Adrenal gland (tissue), 12 donors: Measurements from ENCODE around the gene TIMP2. TPM values are rescaled to one million over a fixed set of nuclear protein-coding genes. Genes with fewer than 3 reads are reported as not detected.

Experiments
- DNase-seq, 7 donors: peaks; one replicate each; pipeline ENCODE4 v3.0.0-alpha.2; 2019 to 2020
- H3K27ac ChIP-seq, 5 donors: fragments of 200-600 bp; sonication (generic) in 4 of 5; 1 replicate in 3 of 5; 2 replicates in 2 of 5; pipeline versions ENCODE4 v1.5.1 to v1.8.0; 2016 to 2020; ENCODE audit warnings: mild to moderate bottlenecking in 1 of 5
- H3K27me3 ChIP-seq: fragments of 200-600 bp; 2 replicates; pipeline ENCODE4 v1.8.0; 2021
- H3K36me3 ChIP-seq, 2 donors: fragments of 200-600 bp; replicated peaks in 1 of 2; 1 replicate in 1 of 2; 2 replicates in 1 of 2; pipeline versions ENCODE4 v1.5.1 to v1.8.0; 2018 to 2022
- H3K4me1 ChIP-seq, 2 donors: fragments of 200-600 bp; replicated peaks in 1 of 2; 1 replicate in 1 of 2; 2 replicates in 1 of 2; pipeline versions ENCODE4 v1.5.1 to v1.8.0; 2018 to 2021
- H3K4me3 ChIP-seq, 4 donors: fragments of 200-600 bp; sonication (generic) in 3 of 4; one replicate each; pipeline ENCODE4 v1.5.1; 2016 to 2018
- H3K9me3 ChIP-seq, 3 donors: fragments of 200-600 bp; sonication (generic) in 1 of 3; replicated peaks in 1 of 3; 1 replicate in 2 of 3; 2 replicates in 1 of 3; pipeline versions ENCODE4 v1.5.1 to v1.8.0; 2016 to 2021
- CTCF ChIP-seq, 6 experiments: fragments of 450-650 bp in 4 of 6; fragments of 200-600 bp in 2 of 6; sonication (generic) in 1 of 6; IDR thresholded peaks; 1 replicate in 5 of 6; 2 replicates in 1 of 6; pipeline versions ENCODE4 v1.5.1 to v1.8.0; 2016 to 2021; ENCODE audit warnings: antibody characterized with exemption in 6 of 6, mild to moderate bottlenecking in 2 of 6, moderate library complexity in 1 of 6
- POLR2A ChIP-seq, 2 donors: fragments of 450-650 bp; IDR thresholded peaks; one replicate each; pipeline ENCODE4 v1.6.1; 2017; ENCODE audit warnings: antibody characterized with exemption in 2 of 2, mild to moderate bottlenecking in 2 of 2, moderate library complexity in 1 of 2
- WGBS, 4 donors: extraction: QIAGEN DNeasy Blood & Tissue Kit in 2 of 4; methylation state at CpG; one replicate each; pipeline versions ENCODE4 v1.1.5 to v1.1.7; 2013 to 2017; 5-methylcytosine and 5-hydroxymethylcytosine counted together
- intact Hi-C, 2 donors: fragments of 100-400 bp; cut with DNase I; formaldehyde crosslinking; loops; one replicate each; pipeline versions ENCODE4 v1.14.1 to v1.15.0; 2022 to 2023
- polyA plus RNA-seq, 3 donors: library from polyadenylated mRNA; stranded (reverse); fragments of 200-250 nt in 2 of 3; fragments of 350-450 nt in 1 of 3; fragmentation: Illumina TruSeq in 1 of 3; extraction: RNeasy Lipid Tissue Mini Kit (QIAGEN cat#74804) in 1 of 3; gene quantifications; one replicate each; pipeline ENCODE4 v1.2.3, GENCODE V29; 2013 to 2014
- total RNA-seq, 9 donors: library from RNA; depleted of rRNA in 4 of 9; stranded (reverse); fragments of >200 nt in 4 of 9; fragments of 120-200 nt in 1 of 9; fragmentation: NEBNext Ultra II Directional in 1 of 9; extraction: Animal tissue kit (Norgen Biotek cat#: 25700) in 1 of 9; gene quantifications; one replicate each; pipeline versions ENCODE4 v1.1.0 to v1.2.4, GENCODE V29; 2013 to 2023
- donor health status: healthy with polysubstance abuse.
- donor health status: Bipolar disorder and iron deficiency.
- donor health status: DM: yes; HTN: yes; CAD: no.
- donor health status: DM: no; HTN: no; CAD: no.
- donor health status: DM: no; HTN: no; CAD: no.
- donor health status: DM: yes; HTN: yes; CAD: no.

The TIMP2 gene
- total and polyA plus RNA-seq, 12 donors, result 20.2 to 275 (median 176) TPM

GRCh38 chr17:78934681-78935418, 9.7 kb upstream of the TIMP2 start:
- intact Hi-C loops, result no loop called here
- TF ChIP-seq CTCF (IDR thresholded peaks at IDR 0.05), result no peak
- Histone ChIP-seq H3K27ac (peak overlapping the region; percentile 68 to 92 (median 91)), H3K4me1 (peaks cover 15 to 28% of the 10 kb centered on the region in 2 donors), H3K9me3 (no peaks in the 10 kb centered on the region), H3K27me3 (no peaks in the 10 kb centered on the region), H3K4me3 (no peak overlapping the region), H3K36me3 (no peaks in the 10 kb centered on the region)
- WGBS, 4 donors, result 79 to 85% (median 83%) methylated on average over 6 to 19 of the region's 19 CpGs
- DNase-seq, result no peak

- Histone ChIP-seq H3K36me3 (no peaks in the 10 kb centered on the region), H3K27me3 (no peaks in the 10 kb centered on the region), H3K4me1 (peaks cover 15 to 28% of the 10 kb centered on the region in 2 donors), H3K9me3 (no peaks in the 10 kb centered on the region), H3K4me3 (no peak overlapping the region), H3K27ac (peak overlapping the region; percentile 68 to 92 (median 91))
- TF ChIP-seq POLR2A (IDR thresholded peaks at IDR 0.05) (peak in 1 of 2 donors; percentile 70), CTCF (IDR thresholded peaks at IDR 0.05) (no peak)
- peak; percentile 95 to 99 (median 98) for DNase-seq
- intact Hi-C loops, result no loop called here
- 8 to 13% (median 9%) methylated on average over 8 to 16 of the region's 16 CpGs for WGBS, 4 donors
Observed at GRCh38 chr17:78933959-78934568, 8.9 kb upstream of the TIMP2 start.

GRCh38 chr17:78933025-78933958, 8.1 kb upstream of the TIMP2 start:
- 66 to 80% (median 71%) methylated on average over 14 to 18 of the region's 18 CpGs for whole genome bisulfite sequencing, 4 donors
- no peaks in the 10 kb centered on the region for H3K36me3 ChIP-seq
- H3K9me3 ChIP-seq, result no peaks in the 10 kb centered on the region
- no peak for TF ChIP-seq CTCF (IDR thresholded peaks at IDR 0.05)
- no peak for TF ChIP-seq POLR2A (IDR thresholded peaks at IDR 0.05)
- peaks cover 15 to 28% of the 10 kb centered on the region in 2 donors for H3K4me1 ChIP-seq
- no peaks in the 10 kb centered on the region for H3K27me3 ChIP-seq
- DNase-seq, result peak in 6 of 7 donors; percentile 47 to 73 (median 68)
- intact Hi-C loops, result no loop called here
- no peak overlapping the region for H3K4me3 ChIP-seq
- H3K27ac ChIP-seq, result peak overlapping the region in 4 of 5 donors; percentile 68 to 91 (median 87)
